GM21381 (cell line): Measurements from ENCODE around the gene SYT11.

ENCODE experiments used
- ATAC-seq: cut with Tn5 transposase; IDR thresholded peaks from one replicate; pipeline ENCODE4 v1.9.1; 2021; ENCODE audit warnings: mild to moderate bottlenecking, moderate library complexity; ENCODE audit not compliant: unreplicated experiment

The SYT11 gene

DNA sequence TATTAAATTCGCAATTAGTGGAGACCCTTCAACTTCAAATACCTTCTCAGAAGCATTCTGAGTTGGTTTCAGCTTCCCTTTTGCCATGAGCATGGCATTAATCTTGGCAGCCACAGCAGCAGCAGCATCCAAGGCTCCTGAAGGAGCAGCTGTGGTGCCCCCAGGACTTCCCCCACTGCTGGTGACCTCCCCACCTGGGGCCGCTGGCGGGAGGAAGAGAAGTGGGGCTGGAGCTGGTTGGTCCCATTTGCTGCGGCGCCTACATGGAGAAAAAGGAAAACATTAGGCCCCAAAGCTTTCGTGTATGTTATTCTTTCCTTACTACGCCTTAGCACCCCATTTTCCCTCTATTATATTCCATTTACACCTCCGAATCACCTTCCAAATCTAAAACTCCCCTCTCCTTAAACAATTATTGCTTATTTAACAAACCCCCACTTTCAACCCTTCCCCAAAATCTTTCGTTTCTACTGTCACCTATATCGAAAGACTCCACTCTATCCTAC lies 74.3 kb downstream of the SYT11 start:
- no peak for ATAC-seq

DNA sequence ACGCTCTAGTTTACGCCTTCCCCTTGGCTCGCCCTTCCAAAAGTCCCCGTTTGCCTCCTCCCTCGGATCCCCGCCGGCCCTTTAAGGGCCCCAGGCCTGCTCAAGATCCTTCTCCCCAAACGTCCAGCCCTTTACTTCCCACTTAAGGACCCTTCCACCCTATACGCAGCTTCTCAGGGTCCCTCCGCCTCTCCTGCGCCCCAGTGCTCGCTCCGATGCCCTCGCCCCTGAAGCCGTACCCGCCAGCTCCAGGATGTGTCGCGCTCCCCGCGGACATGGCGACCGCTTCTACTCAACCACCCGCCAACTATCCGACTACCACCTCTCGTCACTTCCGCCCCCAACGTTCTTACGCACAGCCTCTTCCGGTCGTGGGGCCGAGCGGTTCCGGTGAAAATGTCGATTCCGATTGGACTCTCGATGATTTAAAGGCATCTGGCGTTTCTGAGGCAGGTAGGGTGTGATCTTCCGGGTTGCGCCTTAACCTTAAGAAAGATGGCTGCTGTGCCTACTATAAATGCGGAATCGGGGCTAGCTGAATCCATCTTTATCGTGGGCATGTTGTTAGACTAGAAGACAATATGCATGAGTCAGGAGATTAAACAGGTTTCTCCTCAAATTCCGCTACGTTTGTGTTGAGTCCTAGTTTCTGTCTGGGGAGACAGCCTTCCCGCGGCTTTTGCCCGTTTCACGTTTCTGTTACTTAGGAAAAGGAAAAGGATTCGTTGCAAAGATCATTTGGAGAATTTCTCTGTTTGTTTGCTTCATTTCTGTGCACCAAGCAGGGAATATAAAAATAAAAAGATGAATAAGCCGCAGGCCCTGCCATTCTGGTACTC lies 74.9 kb downstream of the SYT11 start, which contains the start of gene KHDC4:
Gene KHDC4, minus strand, starts transcription at position 317 of the 839 bp plus-strand sequence. Its CDS starts 40 bp downstream, at position 277.
- ATAC-seq = peak; percentile 83
